SK-N-SH (cell line): ENCODE measurements around the gene SLC35F1.

Experiments
- EP300 ChIP-seq, 2 experiments: IDR thresholded peaks; 2 replicates each; pipeline versions ENCODE4 v1.4.0 to v1.6.1; 2012; ENCODE audit warnings: borderline replicate concordance in 1 of 2, low read depth in 1 of 2, low read length in 1 of 2
- GATA2 ChIP-seq: sonication (generic); formaldehyde crosslinking; IDR thresholded peaks from 2 replicates; pipeline ENCODE4 v1.5.0; 2020; ENCODE audit warnings: mild to moderate bottlenecking, missing genetic modification reagents
- NRF1 ChIP-seq: IDR thresholded peaks from 2 replicates; pipeline ENCODE4 v1.6.1; 2012; ENCODE audit warnings: low read depth, mild to moderate bottlenecking, low read length
- RAD21 ChIP-seq: IDR thresholded peaks from 2 replicates; pipeline ENCODE4 v1.6.1; 2012; ENCODE audit warnings: mild to moderate bottlenecking, low read length
- RCOR1 ChIP-seq: fragments of 150-350 bp; IDR thresholded peaks from 2 replicates; pipeline ENCODE4 v1.6.1; 2017; ENCODE audit warnings: antibody characterized with exemption, low read length
- RFX5 ChIP-seq: IDR thresholded peaks from 2 replicates; pipeline ENCODE4 v1.6.1; 2012; ENCODE audit warnings: mild to moderate bottlenecking, improper control_type of control experiment, low read length
- SMC3 ChIP-seq: IDR thresholded peaks from 2 replicates; pipeline ENCODE4 v1.6.1; 2012; ENCODE audit warnings: low read depth, low read length, improper control_type of control experiment
- TF ChIP-seq, protein P1 (sequence below): IDR thresholded peaks from 2 replicates; pipeline ENCODE4 v1.6.1; 2012; ENCODE audit warnings: mild to moderate bottlenecking, low read depth, low read length, moderate library complexity
- TF ChIP-seq, protein P2 (sequence below): fragments of 200-600 bp; sonication (generic); IDR thresholded peaks from 2 replicates; pipeline ENCODE4 v1.6.1; 2017; ENCODE audit warnings: antibody characterized with exemption, mild to moderate bottlenecking, moderate library complexity

DNA sequence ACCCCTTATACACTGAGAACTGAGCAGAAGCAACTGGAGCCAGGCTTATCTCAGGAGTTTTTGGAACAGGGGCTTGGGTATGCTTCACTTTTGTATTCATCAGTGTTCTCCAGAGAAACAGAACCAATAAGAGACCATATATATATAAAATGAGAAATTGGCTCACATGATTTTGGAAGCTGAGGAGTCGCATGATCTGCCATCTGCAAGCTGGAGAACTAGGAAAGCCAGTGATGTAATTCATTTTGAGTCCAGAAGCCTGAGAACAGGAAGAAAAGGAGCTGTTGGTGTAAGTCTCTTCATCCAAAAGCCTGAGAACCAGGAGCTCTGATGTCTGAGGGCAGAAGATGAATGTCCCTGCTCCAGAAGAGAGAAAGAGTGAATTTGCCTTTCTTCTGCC is 272.0 kb downstream of the SLC35F1 start:
- TF ChIP-seq GATA2 (no peak), RCOR1 (no peak), RAD21 (no peak), EP300 (IDR thresholded peaks at IDR 0.05; ENCODE audit: borderline replicate concordance in 1 of 2, low read depth in 1 of 2, low read length in 1 of 2) (no peak), NRF1 (no peak), SMC3 (no peak), RFX5 (no peak)
- TF ChIP-seq, protein P1, sequence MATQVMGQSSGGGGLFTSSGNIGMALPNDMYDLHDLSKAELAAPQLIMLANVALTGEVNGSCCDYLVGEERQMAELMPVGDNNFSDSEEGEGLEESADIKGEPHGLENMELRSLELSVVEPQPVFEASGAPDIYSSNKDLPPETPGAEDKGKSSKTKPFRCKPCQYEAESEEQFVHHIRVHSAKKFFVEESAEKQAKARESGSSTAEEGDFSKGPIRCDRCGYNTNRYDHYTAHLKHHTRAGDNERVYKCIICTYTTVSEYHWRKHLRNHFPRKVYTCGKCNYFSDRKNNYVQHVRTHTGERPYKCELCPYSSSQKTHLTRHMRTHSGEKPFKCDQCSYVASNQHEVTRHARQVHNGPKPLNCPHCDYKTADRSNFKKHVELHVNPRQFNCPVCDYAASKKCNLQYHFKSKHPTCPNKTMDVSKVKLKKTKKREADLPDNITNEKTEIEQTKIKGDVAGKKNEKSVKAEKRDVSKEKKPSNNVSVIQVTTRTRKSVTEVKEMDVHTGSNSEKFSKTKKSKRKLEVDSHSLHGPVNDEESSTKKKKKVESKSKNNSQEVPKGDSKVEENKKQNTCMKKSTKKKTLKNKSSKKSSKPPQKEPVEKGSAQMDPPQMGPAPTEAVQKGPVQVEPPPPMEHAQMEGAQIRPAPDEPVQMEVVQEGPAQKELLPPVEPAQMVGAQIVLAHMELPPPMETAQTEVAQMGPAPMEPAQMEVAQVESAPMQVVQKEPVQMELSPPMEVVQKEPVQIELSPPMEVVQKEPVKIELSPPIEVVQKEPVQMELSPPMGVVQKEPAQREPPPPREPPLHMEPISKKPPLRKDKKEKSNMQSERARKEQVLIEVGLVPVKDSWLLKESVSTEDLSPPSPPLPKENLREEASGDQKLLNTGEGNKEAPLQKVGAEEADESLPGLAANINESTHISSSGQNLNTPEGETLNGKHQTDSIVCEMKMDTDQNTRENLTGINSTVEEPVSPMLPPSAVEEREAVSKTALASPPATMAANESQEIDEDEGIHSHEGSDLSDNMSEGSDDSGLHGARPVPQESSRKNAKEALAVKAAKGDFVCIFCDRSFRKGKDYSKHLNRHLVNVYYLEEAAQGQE: no peak
- TF ChIP-seq, protein P2, sequence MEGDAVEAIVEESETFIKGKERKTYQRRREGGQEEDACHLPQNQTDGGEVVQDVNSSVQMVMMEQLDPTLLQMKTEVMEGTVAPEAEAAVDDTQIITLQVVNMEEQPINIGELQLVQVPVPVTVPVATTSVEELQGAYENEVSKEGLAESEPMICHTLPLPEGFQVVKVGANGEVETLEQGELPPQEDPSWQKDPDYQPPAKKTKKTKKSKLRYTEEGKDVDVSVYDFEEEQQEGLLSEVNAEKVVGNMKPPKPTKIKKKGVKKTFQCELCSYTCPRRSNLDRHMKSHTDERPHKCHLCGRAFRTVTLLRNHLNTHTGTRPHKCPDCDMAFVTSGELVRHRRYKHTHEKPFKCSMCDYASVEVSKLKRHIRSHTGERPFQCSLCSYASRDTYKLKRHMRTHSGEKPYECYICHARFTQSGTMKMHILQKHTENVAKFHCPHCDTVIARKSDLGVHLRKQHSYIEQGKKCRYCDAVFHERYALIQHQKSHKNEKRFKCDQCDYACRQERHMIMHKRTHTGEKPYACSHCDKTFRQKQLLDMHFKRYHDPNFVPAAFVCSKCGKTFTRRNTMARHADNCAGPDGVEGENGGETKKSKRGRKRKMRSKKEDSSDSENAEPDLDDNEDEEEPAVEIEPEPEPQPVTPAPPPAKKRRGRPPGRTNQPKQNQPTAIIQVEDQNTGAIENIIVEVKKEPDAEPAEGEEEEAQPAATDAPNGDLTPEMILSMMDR: no peak
